HG03060 (cell line): Measurements from ENCODE around the gene KMT2C.

Experiments used
- ATAC-seq: cut with Tn5 transposase; IDR thresholded peaks from one replicate; pipeline ENCODE4 v1.9.1; 2021; ENCODE audit warnings: low read depth, moderate number of reproducible peaks; ENCODE audit not compliant: unreplicated experiment

The KMT2C gene

DNA sequence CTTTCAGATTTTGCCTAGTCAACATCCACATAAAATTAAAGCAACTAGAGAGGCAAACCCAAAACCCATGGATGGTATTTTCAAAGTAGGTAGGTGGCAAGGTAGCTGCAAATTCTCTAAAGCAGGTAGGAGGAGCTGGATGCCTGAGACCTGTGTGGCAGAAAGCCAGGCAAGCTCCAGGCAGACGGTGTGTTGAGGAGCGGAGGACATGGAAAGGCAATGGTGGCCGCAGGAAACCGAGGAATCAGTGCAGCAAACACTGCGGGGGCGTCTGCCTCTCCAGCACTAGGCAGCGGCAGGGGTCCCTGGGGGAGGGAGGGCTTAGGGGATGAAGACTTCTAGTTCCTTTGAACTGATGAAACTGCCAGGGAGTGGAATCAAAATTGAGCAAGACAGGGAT is 309.1 kb downstream of the KMT2C start:
- ATAC-seq, result no peak

DNA sequence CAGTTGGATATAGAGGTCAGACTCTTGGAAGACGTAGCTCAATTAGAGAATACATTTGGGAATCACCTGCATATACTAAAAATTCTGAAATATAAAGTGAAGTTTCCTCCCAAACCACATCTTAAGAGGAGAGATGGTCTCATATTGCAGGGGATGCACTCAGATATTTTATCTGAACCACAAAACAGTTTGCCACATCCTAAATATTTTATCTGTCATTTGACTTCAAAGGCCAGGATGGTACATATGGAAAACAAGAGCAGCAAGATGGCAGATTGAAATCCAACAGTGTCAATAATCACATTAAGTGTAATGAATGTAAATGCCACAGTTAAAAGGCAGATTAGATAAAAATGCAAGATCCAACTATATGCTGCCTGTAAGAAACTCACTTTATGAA is 313.3 kb downstream of the KMT2C start:
- no peak for ATAC-seq

DNA sequence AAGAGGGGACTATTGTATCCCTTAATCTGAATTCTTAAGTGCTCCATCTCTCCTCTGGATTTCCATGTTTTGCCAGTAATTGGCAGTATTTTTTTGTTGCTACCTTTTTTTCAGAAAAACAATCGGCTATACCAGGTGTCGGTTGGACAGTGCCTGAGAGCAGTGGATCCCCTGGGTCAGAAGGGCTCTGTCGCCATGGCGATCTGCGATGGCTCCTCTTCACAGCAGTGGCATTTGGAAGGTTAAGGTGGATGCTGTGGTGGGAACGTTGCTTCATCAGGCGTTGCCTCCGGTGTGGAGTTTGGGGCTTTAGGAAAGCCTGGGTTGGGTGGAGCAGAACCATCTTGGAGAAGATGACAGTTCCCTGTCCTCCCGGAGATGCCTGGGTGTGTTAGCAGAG is 314.4 kb downstream of the KMT2C start:
- no peak for ATAC-seq

DNA sequence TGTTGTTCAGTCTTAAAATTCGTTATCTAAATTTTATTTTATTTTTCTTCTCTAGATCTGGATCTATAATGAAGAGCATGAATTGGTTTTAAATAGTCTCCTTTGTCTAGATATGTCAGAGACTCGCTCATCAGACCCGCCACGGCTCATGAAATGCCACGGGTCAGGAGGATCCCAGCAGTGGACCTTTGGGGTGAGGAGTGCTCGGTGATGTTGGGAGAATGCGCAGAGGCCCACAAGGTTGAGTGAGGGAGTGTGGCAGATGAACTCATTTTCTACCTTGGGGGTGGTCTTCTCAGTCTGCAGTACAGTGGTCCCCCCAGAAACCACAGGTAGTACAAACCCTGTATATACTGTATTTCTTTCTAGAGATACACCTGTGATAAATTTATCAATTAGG is 315.0 kb downstream of the KMT2C start:
- no peak for ATAC-seq

DNA sequence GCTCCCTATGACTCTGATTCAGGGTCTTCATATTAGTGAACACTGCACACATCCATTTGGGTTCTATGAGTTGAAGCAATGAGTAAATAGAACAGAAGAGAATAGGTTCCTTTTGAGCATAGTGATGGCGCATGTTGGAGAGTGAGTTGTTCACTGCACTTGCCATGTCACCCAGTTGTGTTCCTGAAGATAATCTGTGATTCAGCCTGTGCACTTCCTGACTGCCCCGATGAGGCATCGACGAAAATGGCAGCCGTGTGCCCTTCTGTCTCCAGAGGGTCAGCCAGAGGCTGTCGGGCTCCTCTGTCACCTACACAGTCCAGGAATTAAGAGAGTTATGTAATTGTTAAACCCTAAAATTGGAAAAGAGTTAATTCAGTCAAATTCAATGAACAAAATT is 315.6 kb downstream of the KMT2C start:
- no peak for ATAC-seq

DNA sequence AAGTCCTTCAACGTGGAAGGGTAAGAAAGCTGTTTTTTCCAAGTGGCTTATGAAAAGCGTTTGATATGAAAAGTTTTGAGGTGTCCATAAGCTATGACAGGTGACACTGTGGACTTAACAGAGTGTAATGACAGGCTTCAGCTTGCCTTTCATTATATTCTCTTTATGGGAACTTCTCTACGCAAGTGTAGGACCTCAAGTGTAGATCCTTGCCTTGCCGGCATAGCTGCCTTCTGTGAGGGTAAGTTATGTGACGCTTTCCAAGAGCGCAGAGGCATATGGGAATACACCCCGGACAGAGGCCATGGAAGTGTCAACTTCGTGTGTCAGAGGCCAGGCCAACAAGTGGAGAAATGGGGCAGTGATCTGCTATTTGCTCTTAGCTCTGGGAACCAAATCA is 318.4 kb downstream of the KMT2C start:
- ATAC-seq, result no peak

DNA sequence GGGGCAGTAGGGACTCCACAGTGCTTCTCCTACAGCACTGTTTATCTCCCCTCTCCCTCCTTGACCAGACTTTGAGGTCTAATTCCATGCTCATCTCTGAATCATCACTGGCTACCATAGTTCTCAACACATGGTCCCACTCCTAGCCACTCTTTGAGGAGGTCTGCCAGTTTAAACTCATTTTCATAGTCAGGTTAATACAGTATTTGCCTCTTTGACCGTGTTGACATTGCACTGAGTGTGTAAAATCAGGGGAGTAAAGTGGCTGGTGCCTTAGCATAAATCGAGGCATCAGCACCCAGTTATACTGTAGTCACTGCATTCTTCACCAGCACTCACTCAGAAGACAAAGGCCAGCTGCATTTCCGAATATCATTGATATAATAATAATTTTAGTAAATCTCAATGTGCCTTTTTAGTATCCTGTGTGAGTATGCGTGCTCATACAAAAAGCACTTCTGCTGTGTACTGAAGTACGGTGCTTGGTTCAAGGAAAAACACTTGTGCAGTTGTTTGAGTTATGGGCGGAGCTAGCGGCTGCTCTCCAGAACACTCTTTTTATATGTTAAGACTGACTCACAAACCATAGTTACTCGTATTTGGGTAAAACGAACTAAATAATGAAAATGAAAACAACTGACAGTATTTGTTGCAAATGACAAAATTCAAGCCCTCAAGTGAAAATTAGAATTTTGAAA is 320.6 kb downstream of the KMT2C start:
- no peak for ATAC-seq

DNA sequence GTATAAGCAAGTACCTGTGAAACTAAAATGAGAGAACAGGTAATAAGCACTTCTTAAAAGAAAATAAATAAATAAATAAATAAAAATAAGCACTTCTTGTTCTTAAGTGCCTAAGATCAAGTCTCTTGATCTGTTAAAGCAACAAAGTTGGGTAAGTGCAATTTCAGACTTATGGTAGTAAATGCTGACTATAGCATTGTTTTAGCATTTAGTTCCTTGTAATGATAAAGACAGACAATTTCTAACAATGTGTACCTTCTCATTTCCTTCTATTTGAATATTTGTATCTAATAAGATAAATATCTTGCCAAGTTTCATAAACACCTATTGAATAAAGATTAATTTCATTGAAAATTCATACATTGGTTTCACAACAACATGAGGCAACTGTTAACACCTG is 323.0 kb downstream of the KMT2C start:
- no peak for ATAC-seq

DNA sequence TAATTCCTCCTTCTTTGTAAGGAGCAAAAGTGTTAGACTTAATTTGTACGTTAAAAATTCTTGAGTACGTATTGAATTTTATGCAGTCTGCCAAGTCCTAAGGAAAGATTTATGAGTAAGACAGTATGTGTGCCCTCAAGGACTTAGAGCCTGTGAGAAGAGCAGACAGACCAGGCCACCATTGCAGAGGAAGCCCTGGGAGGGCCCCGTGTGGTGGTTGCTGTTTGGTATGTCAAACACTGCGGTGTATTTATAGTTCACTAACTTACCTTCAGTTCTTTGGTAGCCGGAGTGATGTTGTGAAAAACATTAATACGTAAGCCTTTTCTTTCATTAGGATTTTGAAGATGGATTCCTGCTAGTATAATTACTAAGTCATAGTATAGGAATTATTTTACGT is 327.4 kb downstream of the KMT2C start:
- ATAC-seq, result no peak

DNA sequence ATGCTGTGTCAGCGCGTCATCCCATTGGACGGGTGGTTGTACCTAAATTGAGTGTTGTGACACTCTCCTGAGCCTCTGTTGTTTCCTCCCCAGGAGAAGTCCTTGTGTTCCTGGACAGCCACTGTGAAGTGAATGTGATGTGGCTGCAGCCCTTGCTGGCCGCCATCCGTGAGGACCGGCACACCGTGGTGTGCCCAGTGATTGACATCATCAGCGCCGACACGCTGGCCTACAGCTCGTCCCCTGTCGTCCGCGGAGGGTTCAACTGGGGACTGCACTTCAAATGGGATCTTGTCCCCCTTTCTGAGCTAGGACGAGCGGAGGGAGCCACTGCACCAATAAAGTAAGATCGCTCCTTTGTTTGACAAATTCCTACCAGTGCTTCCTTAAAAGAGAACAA is 327.9 kb downstream of the KMT2C start:
- ATAC-seq, result no peak

DNA sequence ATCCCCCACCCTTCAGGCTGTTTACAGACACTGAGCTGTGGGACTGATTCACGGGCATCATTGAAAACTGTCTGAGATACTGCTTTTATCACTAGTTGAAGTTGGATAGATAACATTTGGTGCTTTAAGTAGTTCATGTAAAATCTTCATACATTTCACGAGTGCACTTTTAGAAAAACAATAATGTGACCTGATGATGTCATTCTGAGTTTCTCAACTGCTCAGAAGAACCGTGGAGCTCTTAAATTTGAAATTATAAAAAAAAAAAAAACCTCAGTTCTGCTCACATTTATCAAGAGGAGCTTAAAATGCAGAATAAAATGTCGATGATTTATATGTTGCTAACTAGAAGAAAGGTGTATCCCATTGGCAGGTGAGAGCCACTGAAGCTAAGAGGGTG is 328.8 kb downstream of the KMT2C start:
- ATAC-seq, result no peak

DNA sequence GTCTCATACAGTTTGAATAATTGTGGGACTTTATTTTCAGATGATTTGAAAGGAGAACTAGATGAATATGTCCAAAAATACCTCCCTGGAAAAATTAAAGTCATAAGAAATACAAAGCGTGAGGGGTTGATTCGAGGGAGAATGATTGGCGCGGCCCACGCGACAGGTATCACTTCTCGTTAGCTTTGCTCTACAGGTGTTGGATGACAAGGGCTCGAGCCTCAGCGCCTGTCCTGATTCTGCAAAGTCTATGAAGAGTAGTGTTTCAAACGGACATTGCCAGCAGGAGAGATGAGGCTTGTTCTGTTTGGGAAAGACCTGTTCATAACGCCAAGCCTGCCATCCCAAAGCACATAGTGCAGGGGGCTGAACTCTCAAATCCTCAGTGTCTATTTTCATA is 330.6 kb downstream of the KMT2C start:
- no peak for ATAC-seq

DNA sequence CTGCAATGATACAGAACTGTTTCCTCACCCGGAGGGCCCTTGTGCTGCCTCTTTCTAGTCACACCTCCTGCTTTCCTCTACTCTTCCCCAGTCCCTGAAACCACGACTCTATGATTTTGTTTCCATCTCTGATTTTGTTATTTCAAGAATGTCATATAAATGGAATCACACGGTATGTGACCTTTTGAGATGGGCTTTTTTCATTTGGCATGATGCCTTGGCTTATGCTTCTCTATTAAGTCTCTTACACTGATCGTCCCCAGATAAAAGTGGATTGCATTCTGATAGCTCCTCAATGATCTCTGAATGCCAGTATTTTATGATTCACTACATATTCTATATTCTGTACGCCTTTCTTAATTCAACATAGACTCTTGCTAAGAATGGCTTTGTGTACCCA is 332.1 kb downstream of the KMT2C start:
- ATAC-seq, result no peak

DNA sequence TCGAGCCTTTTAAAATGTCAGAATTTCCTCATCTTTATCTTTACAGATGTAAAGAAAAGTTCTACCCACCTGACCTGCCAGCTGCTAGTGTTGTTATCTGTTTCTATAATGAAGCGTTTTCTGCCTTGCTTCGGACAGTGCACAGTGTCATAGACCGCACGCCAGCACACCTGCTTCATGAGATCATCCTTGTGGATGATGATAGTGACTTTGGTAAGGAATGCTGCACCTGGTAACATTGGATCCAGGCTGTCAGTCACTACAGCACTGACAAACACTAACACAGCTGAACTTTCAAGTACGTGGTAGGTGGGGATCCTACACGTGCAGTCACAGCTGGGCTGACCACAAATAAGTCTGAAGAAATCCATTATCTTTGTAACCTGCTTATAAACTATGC is 332.7 kb downstream of the KMT2C start:
- ATAC-seq, result no peak

DNA sequence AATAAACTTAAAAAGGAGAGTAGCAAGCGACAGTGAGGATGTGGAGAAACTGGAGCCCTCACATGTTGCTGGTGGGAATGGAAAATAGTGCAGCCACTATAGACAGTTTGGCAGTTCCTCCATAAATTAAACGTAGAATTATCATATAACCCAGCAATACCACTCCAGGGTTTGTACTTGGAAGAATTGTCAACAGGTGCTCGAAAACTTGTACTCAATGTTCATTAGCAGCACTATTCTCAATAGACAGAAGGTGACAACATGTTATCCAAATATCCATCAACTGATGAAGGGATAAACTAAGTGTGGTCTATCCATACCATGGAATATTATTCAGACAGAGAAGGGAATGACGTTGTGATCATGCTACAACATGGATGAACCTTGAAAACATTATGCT is 338.5 kb downstream of the KMT2C start:
- ATAC-seq, result no peak

DNA sequence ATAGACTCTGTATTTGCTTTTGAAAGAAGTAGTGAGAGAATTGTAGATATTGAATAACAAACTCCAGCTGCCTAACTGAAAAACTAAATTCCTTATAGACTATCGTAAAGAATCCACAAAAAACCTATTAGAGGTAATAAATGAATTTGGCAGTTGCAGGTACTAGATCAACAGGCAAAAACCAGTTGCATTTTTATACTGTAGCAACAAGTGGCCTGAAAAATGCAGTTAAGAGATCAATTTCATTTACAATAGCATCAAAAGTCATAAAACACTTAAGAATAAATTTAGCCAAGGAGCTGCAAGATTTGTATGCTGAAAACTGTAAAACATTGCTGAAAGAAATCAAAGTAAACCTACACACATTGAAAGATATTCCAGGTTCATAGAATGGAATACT is 340.0 kb downstream of the KMT2C start:
- no peak for ATAC-seq

DNA sequence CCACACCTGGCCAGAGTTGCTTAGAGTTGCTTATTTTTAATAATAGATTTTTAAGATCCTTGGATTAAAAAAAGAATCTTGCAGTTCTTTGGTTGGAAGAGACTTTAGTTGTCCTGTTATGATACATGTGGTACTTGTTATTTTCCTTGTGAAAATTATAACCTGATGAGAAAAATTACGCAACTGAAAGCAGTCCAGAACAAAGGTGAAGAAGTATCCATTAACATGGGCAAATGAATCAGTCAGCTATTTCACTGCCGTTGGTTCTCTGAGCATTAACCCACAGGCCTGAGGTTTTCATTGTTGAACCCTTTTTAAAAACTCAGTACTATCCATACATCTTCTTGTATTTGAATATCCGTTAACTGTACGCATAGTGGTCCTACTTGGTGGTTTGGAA is 342.1 kb downstream of the KMT2C start:
- ATAC-seq, result no peak

DNA sequence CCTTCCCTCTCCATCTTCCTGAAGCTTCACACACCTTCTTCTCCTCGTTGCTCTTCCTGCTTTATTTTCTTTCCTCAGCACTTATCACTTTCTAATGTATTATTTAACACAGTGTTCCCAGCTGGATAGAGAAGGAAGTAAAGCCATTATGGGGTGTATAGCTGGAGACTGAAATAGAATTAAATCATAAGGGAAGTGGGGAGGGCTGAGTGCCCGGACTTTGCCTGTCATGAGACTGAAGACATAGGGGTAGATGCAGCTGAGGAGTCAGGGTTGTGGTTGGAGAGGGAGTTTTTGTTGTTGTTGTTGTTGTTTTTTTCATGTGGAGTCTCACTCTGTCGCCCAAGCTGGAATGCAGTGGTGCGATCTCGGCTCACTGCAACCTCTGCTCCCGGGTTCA is 345.1 kb downstream of the KMT2C start:
- no peak for ATAC-seq

DNA sequence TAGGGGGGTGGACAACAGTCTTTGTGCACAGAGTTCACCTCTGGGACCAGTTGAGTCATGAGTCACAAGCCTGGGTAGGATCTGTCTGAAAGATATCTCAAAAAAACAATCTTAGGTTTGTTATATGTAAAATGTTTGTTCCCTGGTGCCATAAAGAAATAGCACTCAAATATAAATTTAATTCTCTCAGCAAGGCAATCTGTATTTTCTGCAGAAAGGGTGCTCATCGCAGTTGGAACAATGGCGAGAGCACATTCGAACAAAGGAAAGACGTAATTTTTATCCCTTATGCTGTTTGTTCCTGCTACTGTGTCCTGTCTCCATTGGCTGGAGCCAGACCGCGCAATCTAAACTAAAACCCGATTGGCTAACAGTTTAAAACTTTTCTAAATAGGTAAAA is 346.6 kb downstream of the KMT2C start:
- ATAC-seq, result no peak

DNA sequence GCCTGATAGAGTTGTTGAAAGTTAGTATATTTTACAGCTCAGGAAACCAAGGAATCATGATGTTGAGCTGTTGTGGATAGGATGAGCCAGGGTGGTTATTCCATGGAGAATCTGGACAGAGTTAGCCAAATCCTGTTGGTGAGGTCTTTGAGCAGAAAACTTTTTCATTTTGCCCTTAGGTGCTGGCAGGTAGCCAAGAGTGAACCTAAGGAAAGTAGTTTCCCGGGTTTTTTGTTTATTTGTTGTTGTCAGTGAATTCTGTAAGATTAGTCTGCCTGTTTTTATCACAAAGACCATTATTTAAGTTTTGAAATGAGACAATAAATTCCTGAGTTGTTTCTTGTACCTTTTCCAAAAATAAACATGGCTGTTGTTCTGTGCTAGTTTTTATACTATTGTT is 349.3 kb downstream of the KMT2C start:
- no peak for ATAC-seq

DNA sequence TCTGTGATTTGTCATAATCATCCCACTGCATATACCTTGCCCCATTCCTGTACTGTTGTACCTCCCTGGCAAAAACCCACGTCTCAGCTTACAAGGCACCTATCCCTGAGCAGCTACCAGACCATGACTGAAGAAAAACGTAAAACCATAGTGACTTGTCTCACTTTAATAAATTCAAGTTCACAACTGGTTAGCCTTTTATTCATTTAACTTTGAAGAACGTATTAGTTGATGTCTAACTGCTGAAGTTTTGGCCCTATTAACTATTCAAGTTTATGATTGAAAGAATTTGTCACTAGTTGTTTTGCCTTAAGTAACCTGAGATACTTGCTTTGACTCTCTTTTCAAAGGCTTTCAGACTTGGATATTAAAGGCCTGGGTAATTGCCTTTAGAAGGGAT is 350.7 kb downstream of the KMT2C start:
- no peak for ATAC-seq
